HG02885 (cell line): Measurements from ENCODE around the gene ATXN10.
"Not testable (repeated sequence)": the region's sequence is repeated elsewhere in the genome, so short reads cannot be mapped to it uniquely, and the experiment has no call there.

ENCODE experiments used
- ATAC-seq: cut with Tn5 transposase; IDR thresholded peaks from one replicate; pipeline ENCODE4 v1.9.1; 2021; ENCODE audit warnings: mild to moderate bottlenecking; ENCODE audit not compliant: unreplicated experiment, poor library complexity

The ATXN10 gene

DNA sequence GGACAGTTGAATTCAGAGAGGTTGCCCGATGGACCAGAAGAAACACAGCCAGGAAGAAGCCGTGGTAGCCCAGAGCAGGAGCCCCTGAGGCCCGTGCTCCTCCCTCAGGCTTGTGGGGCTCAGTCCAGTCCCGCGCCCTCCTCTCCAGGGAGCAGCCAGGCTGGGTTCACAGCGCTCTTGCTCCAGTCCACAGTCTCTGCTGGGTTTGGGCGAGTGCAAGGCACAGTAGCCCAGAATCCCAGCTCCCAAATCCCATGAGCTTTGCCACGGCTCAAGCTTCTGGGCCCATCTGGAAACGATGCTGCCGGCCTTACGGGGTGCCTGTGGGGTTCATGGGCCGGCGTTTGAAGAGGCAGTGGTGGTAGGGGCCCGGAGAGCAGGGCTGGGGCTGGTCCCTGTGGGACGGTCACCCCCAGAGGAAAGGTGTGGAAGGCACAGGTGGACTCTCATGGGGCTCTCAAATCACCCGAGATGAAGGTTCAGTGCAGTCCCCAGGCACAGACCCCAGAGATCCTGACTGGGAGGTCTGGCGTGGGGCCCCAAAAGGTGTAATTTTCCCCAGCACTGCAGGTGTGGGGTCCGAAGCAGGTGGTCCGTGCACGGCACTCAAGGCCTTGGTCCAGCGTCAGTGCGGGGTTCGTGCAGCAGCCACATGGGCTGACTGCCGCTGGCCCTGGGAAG, 30.6 kb upstream of the ATXN10 start:
- no peak for ATAC-seq

DNA sequence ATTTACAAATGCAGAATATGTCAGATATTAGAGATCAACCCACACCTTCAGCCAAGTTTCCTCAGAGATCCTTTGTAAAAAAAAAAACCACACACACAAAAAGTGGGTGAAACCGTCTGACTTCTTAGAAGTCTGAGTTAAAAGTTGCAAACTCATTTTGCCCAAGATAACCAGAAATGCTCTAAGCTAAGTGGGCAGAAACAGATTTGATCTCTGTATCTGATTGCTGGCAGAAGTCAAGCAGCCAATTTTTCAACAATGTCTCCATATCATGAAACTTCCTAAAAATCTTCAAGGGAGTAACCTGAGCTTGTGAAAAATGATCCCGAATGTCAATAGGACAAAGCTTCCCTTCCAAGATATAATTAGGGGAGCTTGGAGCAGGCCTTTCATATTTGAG, 28.6 kb upstream of the ATXN10 start:
- ATAC-seq = no peak

DNA sequence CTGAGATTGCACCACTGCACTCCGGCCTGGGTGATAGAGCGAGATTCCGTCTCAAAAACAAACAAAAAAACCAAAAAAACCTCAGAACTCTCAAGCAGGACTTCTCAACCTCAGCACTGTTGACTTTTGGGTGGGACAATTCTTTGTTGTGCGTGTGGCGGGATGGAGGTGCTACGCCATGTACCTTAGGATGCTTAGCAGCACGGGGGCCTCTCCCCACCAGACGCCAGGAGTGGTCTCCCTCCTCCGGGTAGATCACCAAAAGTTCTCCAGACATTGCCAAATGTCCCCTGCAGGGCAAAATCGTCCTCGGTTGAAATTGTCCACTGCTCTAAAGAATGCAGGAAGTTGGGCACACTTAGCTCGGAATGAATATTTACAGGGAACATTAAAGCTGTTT, 26.9 kb upstream of the ATXN10 start:
- no peak for ATAC-seq

DNA sequence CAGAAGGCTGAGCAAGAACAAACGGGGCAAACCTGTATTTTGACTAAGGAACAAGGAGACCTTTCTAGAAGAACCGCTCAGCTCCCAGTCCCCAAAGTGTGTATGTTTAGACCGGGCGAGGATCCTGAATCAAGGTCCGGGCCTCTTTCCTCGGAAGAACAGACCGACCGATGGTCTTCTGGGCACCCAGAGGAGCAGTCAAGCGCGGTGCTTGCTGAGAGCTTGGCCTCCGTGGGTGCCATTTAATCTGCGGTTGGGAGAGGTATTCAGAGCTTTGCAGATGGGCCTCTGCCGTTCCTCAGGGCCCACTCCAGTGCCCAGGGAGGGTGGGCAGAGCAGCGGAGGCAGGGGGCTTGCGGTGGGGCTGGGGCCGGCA, 26.5 kb upstream of the ATXN10 start:
- ATAC-seq = no peak

DNA sequence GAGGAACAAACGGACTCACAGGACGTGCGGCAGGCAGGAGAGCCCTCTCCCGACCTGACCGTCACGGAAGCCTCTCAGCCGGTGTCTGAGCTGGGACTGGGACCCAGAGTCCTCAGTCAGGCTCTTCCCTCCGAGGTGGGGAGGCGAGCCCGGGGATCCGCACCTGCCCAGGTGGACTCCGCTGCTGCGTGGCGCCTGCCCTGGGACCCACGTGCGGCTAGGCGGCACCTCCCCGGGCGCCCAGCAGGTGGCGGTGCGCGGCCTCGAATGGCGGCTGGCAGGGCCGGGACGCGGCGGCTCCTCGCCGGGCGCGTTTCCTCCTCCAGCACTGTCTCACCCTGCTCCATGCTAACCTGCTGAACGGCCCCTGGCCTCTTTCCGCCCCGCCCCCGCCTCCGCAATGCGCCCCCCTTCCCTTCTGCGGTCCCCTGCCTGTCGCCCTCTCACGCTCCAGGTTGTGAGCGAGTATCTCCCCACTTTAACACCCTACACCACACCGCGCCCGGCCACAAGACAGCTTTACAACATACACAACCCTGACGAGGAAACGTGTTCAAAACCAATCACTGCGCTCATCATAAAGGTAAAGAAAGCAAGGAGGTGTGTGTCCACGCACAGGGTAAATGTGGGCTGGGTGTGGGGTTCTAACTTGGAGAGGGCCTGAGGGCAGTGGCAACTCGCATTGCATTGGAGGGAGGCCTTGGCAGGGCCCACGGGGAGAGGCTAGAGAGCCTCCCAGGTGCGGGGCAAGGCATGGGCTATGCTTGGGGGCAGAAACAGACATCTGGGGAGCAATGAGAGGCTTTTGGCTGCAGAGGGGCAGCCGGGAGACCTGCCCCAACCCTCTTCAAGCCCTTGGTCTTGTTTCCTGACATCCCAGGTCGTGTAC, 25.9 kb upstream of the ATXN10 start:
- no peak for ATAC-seq

DNA sequence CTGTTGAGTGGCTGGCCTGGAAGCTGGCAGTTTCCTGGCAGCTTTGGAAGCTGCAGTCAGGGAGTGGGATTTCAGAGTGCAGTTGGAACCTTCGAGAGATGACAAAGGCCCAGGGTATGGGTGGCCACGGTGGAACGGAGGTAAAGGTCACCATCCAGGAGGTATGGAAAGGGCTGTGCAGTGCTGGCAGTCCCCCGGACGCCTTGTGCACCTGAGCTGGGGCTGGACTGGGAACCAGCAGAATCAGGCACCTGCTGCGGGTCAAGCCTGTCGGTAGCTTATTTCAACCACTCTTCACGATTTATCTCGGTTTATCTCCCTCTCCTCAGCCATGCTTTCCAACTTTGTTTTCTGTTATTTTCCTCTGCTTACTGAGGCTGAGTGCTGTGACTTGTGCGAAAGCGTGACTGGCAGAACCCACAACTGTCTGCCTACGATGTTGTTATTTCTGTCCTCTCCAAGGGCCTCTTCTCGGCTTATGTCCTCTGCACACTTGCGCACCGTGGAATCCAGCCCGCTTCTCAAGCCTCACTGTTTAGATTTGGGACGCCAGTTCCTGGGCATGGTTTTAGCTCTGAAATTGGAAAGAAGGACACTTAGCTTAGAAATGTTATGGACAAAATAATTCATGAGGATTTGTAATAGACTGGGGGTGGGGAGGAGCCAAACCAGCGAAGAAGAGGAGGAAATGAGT, 24.0 kb upstream of the ATXN10 start:
- no peak for ATAC-seq

DNA sequence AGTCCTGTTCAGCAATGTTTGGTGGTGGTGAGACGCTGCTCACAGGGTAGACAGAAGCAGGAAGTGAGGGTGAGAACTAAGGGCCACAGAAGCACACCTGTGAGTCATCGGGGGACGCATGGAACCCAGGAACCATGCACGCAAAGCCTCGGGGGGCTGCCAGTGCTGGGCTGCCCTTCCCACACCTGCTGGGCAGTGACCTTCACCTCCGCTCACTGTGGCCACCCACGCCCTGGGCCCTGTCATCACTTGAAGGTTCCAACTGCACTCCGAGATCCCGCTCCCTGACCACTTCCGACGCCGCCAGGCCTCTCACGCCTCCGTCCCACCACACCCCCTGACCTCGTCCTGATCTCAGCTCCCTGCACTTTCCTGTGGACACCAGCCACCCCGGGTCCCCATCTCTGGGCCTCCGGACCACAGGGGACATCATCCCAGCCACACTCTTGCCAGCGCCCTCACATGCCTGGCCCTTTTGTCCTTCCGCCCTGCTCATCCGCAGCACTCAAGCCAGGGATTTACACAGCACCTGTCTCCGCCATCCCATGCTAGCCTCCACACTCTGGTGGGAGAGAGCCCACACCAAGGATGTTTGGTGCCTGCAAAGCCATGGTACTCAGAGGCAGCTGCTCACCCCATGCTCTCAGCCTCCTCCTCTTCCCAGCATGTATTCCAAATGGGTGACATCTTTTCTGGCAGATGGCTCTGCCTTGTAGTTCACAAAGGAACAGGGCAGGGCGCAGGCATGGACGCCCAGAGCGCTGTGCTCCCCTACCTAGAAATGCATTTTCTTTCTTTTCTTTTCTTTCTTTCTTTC, 23.1 kb upstream of the ATXN10 start:
- no peak for ATAC-seq

DNA sequence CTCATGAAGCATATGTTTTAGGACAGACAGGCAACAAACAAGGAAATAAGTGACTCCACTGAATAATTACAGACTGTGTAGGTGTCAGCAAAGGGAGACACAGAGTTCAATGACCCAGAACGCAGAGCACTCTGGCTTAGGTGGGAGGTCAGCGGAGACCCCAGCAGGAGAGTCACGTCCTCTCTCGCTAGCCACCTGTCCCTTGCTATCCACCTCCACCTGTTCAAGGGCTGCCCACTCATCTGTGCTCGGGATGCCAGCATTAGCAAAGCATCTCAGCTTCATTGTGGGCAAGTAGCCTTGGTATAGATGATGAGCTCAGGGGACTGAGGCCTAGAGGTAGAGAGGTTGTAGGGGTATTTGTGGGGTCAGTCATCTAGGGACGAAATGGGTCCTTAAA, 21.8 kb upstream of the ATXN10 start:
- ATAC-seq = no peak

DNA sequence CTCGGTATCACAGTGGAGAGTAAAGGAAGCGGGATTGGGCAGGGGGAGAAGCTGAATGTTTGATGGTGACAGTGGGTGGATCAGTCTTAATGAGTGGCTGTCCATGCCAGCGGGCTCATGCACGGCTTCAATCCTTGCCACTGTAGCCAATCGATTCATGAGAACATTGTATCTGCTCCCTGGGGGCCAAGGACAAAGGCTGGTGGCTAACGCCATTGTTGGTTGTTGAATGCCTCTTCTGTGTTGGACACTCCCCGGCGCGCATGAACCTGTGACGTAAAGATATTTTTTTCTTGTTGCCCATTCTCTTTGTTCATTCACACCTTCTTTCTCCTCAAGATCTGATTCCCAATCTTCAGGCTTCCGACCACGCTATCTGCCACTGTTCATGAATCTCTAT, 20.9 kb upstream of the ATXN10 start:
- no peak for ATAC-seq

DNA sequence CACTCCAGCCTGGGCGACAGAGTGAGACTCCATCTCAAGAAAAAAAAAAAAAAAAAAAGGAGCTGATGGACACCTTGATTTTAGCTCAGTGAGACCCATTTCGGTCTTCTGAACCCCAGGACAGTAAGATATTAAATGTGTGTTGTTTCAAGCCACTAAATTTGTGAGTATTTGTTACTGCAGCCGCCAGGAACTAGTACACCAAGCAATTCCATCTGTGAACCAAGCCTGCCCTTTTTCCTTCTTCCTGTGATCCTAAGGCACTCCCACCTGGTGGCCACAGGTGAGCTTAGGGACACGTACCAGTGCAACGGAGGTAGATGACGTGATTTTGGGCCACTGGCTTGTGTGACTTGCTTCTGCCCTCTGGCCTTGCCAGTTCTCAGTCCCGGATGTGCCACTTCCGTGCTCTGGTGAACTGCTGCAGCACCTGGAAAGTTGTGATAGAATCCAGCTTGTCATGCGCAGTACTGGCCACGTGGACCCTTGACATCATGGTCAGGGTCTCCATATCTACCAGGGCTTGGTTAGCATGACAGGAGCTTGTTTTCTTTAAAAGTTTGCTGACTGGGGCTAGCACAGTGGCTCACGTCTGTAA, 19.6 kb upstream of the ATXN10 start:
- no peak for ATAC-seq

DNA sequence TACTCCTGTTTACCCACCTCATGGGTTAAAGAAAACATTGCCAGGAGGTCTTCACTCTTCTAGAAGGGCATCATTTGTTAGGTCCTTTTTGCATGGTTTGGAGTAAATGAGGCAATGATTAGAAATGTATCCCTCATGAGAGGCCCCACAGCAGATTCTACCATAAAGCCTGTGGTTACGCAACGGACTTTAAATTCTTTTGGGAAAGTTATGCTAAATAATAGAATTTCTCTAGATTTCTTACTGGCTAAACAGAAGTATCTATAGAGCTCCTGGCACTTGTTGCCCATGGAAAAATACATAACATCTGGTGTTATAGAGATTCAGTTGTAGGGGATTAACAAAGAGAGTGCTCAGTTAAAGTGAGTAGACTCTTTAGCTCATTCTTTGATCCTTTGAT, 15.1 kb upstream of the ATXN10 start:
- no peak for ATAC-seq

DNA sequence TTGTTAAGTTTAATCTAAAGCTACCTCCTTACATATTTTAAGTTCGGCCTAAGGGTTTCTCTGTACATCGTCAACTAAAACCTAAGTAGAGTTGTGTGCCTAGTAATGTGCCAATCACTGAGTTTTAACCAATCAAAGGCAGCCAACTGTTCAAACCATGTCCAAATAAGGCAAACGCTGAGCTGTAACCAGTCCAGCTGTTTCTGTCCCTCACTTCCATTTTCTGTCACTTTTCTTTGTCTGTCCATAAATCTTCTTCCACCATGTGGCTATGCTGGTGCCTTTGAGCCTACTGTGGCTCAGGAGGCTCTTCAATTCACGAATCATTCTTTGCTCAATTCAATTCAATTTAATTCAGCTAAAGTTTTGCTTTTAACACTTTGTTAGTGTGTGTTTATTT, 13.9 kb upstream of the ATXN10 start:
- no peak for ATAC-seq

DNA sequence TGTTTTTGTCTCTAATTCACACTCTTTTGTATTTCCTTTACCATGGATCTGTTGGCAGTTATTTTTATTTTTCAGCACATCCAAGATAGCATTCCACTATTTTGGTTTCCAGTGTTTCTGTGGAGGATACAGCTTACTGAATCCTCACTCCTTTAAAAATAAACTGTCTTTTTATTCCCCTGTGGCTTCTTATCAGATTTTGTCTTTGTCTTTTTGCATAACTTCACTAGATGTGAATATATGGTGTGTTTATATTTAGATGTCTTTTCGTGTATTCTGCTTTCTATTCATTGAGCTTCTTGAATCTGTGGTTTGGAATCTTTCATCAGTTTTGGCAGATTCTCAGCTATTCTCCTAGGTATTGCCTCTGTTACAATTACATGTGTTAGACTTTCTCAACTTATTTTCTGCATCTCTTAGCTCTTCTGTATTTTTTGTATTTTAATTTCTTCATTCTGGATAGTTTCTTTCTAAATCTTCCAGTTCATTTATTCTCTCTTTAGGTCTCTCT, 7.4 kb upstream of the ATXN10 start:
- ATAC-seq = no peak

DNA sequence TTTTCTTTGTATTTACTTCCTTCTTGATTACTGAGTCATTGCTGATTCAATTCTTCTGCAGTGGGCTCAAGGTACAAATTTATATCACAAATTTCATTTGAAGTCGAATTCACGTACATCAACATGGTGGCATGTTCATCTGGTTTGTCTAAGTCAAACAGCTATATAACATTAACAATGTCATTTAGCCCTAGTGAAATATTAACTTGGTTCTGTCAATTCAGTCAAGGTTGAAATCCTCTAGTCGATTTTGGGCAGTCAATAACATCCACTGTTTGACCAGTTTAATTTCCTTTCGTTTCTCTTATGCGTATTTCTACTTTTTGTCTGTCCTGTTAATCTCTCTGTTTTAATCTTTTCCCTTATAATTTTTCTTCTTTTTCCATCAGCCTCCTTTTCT, 4.1 kb upstream of the ATXN10 start:
- no peak for ATAC-seq

DNA sequence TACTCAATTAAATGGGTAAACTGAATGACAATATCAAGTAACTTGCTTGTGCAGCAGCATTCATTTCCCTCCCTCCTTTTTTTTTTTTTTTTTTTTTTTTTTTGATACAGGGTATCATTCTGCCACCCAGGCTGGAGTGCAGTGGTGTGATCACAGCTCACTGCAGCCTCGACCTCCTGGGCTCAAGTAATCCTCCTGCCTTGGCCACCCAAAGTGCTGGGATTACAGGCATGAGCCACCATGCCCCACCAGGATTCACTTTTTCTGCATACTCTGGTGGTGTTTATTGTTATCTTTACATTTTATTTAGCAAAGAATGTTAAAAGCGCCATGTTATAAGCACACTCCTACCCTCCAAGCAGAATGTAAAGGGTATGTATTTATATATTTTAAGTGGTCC, 1.3 kb upstream of the ATXN10 start:
- not testable (repeated sequence) for ATAC-seq

DNA sequence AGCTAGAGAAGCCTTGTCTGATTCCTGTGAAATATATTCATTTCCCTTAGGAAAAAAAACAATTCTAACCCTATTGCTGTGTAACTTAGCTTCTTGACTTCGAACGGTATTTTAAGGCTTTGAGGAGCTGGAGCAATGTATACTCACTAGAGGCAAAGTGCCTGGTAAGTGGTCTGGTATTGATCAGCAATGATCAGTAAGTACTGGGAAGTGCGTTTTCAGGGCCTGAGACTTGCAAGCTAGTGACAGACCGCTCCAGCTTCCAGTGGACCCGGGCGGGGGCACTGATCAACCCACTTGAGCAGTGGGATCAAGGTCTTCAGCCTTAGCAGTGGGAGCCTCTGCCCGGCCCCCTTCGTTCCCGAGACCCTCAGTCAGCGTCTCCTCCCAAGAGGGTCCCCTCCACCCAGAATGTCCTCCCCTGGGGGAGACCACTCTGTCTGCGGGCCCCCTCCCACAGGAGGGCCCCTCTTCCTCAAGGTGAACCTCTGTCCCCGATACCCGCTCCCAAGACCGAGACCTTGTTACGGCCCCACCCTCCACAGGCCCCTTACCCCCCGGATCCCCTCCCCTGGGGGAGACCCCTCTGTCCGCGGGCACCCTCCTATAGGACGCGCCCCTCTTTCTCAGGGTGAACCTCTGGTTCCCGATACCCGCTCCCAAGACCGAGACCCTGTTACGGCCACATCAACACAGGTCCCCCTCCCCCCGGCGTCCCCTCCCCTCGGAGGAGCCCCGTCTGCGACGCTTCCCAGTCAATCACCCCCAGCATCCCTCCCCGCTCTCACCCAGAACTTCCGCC, 452 bp upstream of the ATXN10 start:
- no peak for ATAC-seq

DNA sequence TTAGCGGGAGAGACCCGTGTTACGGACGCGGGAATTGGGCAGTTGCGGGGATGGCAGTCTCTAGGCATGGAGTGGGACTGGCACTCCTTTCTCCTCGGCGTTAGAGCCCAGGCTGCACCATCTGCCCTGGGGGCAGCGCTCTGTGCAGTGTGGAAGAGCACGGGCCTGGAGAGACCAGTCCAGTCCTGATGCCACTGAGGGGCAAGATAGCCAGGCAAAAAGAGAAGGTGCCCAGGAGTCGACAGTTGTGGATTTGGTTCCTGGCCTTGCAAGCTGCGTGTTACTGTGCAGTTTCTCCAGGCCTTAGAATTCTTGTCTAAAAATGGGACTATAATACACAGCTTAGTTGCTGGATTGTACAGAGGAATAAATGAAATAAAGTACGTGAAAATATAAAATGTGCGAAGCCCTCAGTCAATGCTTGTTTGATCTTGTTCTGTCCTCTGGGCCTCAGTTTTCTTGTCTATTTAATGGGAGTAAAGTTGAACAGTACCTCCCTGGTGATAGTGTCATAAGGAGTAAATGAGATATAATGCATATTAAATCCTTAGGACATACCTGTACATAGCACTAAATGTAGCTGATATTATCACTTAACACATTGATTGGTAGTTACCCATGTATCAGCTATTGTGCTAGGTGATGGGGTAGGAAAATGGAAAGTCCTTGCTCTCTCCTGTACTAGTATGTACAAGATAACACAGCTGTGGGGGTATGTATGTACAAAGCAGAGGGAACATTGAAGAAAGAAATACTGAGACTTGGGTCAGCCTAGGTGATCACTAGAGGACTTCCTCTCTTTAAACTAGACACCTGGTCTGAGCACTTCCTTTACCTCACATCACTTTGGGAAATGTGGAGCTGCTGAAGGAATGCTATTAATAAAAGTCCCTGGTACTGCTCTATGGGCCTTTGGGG, 1.2 kb downstream of the ATXN10 start:
- no peak for ATAC-seq
